ENCODE results near the gene TAOK1. TPM values are rescaled to one million over a fixed set of nuclear protein-coding genes. Genes with fewer than 3 reads are reported as not detected.

TAOK1 gene
- total and polyA plus RNA-seq, 2 of the 13 experiments (the other 11 are each of a cell fraction or from before 2014, with no cell fraction given), result 14.1 to 23.0 TPM

- TF ChIP-seq, protein P1, sequence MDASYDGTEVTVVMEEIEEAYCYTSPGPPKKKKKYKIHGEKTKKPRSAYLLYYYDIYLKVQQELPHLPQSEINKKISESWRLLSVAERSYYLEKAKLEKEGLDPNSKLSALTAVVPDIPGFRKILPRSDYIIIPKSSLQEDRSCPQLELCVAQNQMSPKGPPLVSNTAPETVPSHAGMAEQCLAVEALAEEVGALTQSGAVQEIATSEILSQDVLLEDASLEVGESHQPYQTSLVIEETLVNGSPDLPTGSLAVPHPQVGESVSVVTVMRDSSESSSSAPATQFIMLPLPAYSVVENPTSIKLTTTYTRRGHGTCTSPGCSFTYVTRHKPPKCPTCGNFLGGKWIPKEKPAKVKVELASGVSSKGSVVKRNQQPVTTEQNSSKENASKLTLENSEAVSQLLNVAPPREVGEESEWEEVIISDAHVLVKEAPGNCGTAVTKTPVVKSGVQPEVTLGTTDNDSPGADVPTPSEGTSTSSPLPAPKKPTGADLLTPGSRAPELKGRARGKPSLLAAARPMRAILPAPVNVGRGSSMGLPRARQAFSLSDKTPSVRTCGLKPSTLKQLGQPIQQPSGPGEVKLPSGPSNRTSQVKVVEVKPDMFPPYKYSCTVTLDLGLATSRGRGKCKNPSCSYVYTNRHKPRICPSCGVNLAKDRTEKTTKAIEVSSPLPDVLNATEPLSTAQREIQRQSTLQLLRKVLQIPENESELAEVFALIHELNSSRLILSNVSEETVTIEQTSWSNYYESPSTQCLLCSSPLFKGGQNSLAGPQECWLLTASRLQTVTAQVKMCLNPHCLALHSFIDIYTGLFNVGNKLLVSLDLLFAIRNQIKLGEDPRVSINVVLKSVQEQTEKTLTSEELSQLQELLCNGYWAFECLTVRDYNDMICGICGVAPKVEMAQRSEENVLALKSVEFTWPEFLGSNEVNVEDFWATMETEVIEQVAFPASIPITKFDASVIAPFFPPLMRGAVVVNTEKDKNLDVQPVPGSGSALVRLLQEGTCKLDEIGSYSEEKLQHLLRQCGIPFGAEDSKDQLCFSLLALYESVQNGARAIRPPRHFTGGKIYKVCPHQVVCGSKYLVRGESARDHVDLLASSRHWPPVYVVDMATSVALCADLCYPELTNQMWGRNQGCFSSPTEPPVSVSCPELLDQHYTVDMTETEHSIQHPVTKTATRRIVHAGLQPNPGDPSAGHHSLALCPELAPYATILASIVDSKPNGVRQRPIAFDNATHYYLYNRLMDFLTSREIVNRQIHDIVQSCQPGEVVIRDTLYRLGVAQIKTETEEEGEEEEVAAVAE (CRISPR knock-in tag; IDR thresholded peaks at IDR 0.05; ENCODE audit: borderline replicate concordance), result no peak
- TF ChIP-seq NFKB2 (CRISPR knock-in tag; IDR thresholded peaks at IDR 0.05; ENCODE audit: borderline replicate concordance), result 0 out of 2 replicates have a peak, but pooled peaks have one; percentile 56
- TF ChIP-seq ZNF776 (CRISPR knock-in tag; IDR thresholded peaks at IDR 0.05), result 0 out of 2 replicates have a peak, but pooled peaks have one; percentile 25
- no peak for TF ChIP-seq MXD4 (CRISPR knock-in tag; IDR thresholded peaks at IDR 0.05)
- no peak for TF ChIP-seq ISX (CRISPR knock-in tag; conservative IDR thresholded peaks at IDR 0.05)
- TF ChIP-seq ZNF615 (CRISPR knock-in tag; IDR thresholded peaks at IDR 0.05; ENCODE audit: borderline replicate concordance), result no peak
- no peak for TF ChIP-seq MBNL3 (CRISPR knock-in tag; conservative IDR thresholded peaks at IDR 0.05)
- no peak for TF ChIP-seq PAF1 (CRISPR knock-in tag; IDR thresholded peaks at IDR 0.05)
- no peak for TF ChIP-seq ZFP41 (CRISPR knock-in tag; IDR thresholded peaks at IDR 0.05; ENCODE audit: borderline replicate concordance)
- TF ChIP-seq, protein P2, sequence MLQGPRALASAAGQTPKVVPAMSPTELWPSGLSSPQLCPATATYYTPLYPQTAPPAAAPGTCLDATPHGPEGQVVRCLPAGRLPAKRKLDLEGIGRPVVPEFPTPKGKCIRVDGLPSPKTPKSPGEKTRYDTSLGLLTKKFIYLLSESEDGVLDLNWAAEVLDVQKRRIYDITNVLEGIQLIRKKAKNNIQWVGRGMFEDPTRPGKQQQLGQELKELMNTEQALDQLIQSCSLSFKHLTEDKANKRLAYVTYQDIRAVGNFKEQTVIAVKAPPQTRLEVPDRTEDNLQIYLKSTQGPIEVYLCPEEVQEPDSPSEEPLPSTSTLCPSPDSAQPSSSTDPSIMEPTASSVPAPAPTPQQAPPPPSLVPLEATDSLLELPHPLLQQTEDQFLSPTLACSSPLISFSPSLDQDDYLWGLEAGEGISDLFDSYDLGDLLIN (CRISPR knock-in tag; IDR thresholded peaks at IDR 0.05; ENCODE audit: borderline replicate concordance), result no peak
- TF ChIP-seq RNF219 (CRISPR knock-in tag; IDR thresholded peaks at IDR 0.05), result no peak
- no peak for TF ChIP-seq FOXJ3 (CRISPR knock-in tag; IDR thresholded peaks at IDR 0.05; ENCODE audit: borderline replicate concordance)
- peak; percentile 47; the same call in 1 of the 2 replicates for TF ChIP-seq ZMYM2 (CRISPR knock-in tag; IDR thresholded peaks at IDR 0.05)
- peak; percentile 84; the same call in 1 of the 2 replicates for TF ChIP-seq MYC (CRISPR knock-in tag; IDR thresholded peaks at IDR 0.05; ENCODE audit: borderline replicate concordance)
- peak; percentile 43; the same call in 1 of the 2 replicates for TF ChIP-seq FOSL2 (CRISPR knock-in tag; IDR thresholded peaks at IDR 0.05)
- no peak; the same call in 1 of the 2 replicates for TF ChIP-seq ZNF367 (CRISPR knock-in tag; IDR thresholded peaks at IDR 0.05; ENCODE audit: borderline replicate concordance)
- peak; percentile 72 for TF ChIP-seq MXD1 (CRISPR knock-in tag; IDR thresholded peaks at IDR 0.05)
- TF ChIP-seq RAD51 (IDR thresholded peaks at IDR 0.05; ENCODE audit: borderline replicate concordance), result no peak
- TF ChIP-seq ZNF777 (CRISPR knock-in tag; IDR thresholded peaks at IDR 0.05), result peak; percentile 17; the same call in 1 of the 2 replicates
- peak; percentile 93 for TF ChIP-seq ZFX (CRISPR knock-in tag; IDR thresholded peaks at IDR 0.05; ENCODE audit: low read depth)
- TF ChIP-seq DNMT1 (CRISPR knock-in tag; IDR thresholded peaks at IDR 0.05), result no peak
Measured at GRCh38 chr17:29389982-29390850, at the start of gene TAOK1 (continued).

Data from HepG2 (cell line).